NAMALWA (cell line): ENCODE data around the gene KCNQ5.

Experiments used
- DNase-seq: peaks from one replicate; pipeline ENCODE4 v3.0.0-alpha.2; 2015; ENCODE audit warnings: low spot score

KCNQ5 gene

GRCh38 chr6:73058736-73059135 is 436.9 kb downstream of the KCNQ5 start:
- DNase-seq: no peak

DNA sequence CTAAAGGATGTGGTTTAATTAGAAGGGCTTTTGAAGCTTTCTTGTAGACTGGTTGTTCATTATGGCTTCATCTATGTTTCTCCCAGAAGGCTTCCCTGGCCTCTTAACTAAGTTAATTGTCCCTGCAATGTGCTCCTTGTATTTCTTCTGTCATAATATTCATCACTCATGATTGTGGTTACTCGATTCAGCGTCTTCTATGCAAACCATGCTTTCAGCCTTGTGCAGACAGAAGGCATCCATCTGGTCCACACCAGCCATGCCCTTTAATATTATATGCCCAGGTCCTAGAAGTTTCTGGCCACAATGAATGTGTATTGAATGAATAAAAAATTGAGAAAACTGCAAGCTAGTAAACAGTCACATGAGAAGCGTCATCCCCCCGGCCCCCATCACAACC is 440.3 kb downstream of the KCNQ5 start:
- DNase-seq: no peak

GRCh38 chr6:73062837-73063236 is 441.0 kb downstream of the KCNQ5 start:
- DNase-seq: no peak

- DNase-seq: no peak
These were observed 442.4 kb downstream of the KCNQ5 start for GRCh38 chr6:73064266-73064665.

DNA sequence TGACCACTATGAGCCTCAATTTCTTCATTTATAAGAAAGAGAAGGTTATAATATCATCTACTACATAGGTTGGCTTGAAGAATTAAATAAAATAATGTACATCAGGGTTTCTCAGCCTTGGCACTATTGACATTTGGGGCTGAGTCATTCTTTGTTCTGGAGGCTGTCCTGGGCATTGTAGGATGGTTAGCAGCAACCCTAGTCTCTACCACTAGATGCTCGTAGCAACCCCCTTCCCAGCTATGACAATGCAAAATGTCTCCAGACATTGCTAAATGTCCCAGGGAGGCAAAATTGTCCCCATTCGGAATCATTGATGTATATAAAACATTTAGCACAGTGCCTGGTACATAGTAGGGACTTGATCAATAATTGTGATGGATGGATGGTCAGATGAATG is 451.4 kb downstream of the KCNQ5 start:
- no peak for DNase-seq

DNA sequence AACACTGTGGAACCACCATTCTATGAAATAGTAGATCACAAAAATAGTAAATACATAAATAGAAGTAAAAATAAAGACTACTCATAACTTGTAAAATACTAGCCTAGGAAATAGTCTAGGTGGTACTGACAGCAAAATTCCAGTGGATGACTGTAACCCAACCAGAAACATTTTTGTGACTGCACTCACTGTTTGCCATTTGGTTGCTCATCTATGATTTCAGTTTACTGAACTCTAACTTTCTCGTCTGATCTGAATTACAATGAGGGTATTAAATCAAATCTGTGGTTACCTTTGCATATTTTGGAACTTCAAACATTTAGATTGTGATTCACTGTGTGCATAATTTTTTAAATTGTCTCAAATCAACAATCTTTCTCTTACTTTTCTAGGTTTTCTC is 452.3 kb downstream of the KCNQ5 start:
- no peak for DNase-seq

DNA sequence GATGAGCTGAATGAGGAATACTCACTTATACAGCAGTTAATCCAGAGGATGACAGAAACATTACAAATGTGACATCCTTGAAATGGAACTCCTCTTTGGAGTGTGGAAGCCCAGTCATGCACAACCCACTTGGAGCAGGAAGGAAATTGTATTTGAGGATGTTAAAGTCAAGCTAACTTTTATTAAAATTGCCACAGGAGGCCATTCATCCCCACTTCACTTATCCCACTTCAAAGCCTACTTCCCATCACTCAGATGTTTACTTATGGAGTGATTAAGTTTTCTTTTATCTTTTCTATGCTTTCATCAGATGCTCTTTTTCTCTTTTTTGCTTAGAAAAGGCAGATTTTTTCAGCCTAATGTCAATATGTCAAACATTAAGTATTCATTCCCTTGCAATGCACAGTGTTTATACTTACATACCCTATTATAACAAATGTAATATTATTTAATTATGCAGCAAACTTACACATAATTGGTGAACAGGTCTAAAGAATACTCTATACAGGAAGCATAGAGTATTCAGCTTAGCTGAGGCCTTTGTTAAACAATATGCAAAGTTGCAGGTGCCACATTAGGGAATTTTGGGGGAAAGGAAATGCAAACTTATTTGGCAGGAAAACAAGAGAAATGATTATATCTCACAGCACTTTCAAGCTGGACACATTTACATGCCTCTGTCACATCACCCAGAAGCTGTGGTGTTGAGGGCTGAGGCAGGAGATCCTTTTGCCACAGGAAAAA is 454.5 kb downstream of the KCNQ5 start:
- DNase-seq: no peak

GRCh38 chr6:73078333-73078862 is 456.5 kb downstream of the KCNQ5 start:
- no peak for DNase-seq

DNA sequence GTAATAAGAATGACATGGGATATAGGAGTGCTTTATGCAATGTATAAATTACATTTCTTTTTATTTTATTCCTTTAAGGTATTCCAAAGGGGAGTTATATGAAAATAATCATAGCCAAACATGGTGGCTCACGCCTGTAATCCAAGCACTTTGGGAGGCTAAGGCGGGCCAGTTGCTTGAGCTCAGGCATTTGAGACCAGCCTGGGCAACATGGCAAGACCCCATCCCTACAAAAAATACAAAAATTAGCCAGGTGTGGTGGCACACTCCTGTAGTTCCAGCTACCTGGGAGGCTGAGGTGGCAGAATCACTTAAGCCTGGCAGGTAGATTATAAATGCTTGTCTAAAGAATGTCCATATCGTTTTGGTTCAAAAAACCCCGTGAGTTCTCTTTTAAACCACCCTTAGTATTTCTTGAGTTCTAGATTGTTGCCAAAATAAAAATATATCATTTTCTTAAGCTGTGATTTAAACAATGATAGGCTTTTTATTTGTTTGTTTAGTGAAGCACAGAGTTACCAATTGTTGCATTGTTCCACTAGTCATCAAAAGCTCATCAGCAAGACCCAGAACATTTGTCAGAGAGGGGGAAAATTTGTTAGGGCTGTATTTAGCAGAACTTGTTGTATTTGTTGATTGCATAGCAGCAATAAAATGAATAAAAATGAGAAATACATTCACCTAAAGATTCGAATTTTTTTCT is 457.2 kb downstream of the KCNQ5 start:
- no peak for DNase-seq

- no peak for DNase-seq
These were observed 457.7 kb downstream of the KCNQ5 start for GRCh38 chr6:73079611-73079955.

GRCh38 chr6:73079978-73080377 is 458.1 kb downstream of the KCNQ5 start:
- DNase-seq: no peak

- no peak for DNase-seq
These were observed 460.1 kb downstream of the KCNQ5 start for GRCh38 chr6:73081955-73082354.

DNA sequence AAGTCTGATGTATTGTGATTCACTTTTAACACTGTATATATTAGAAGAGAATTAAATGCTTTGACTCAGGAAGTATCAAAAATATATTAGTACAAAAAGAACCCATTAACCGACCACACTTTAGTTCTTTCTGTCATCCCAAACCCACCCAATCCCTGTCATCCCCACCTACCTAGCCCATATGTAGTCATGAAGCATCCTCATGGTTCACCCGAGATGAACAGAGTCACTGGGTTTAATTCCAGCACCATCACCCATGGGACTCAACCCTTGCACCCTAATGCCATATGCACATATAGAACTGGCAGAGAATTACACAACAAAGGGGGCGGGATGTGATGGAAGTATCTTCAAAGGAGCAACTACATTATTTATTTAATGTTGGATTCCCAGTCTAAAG is 462.0 kb downstream of the KCNQ5 start:
- DNase-seq: no peak

DNA sequence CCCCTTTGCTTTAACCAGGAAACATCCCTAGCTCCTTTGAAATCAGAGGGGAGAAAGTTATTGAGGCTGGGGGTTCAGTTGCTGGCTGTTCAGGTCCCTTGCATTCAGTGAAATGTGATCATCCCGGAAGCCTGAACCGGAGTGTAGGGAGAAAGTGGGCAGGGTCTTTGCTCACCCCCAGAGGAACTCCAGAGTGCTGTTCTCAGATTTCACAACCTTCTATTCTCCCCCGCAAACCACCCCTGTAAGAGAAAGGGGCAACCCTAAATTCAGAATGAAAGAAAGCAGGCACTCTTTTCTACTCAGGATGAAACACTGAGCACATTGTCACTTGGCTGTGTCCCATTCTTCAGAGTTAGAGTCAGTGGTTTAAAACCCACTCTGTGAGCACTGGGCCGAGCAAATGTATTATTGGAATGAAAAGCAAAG is 463.6 kb downstream of the KCNQ5 start:
- DNase-seq: no peak

DNA sequence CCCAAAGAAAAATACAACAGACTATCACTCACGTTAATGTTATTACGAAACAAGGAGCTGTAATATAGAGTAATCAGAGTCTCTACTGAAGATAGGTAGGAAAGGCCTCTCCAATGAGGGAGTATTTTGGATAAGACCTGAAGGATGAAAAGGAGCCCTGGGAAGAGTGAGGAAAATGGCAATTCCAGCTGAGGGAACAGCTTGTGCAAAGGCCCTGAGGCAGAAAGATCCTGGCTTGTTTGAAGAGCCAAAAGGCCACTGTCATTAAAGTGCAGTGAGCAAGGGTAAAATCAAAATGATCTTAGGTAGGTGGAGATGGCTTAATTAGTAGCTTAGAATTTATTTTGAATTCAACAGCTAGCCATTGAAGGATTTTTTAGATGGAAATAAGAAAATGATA is 464.9 kb downstream of the KCNQ5 start:
- no peak for DNase-seq

DNA sequence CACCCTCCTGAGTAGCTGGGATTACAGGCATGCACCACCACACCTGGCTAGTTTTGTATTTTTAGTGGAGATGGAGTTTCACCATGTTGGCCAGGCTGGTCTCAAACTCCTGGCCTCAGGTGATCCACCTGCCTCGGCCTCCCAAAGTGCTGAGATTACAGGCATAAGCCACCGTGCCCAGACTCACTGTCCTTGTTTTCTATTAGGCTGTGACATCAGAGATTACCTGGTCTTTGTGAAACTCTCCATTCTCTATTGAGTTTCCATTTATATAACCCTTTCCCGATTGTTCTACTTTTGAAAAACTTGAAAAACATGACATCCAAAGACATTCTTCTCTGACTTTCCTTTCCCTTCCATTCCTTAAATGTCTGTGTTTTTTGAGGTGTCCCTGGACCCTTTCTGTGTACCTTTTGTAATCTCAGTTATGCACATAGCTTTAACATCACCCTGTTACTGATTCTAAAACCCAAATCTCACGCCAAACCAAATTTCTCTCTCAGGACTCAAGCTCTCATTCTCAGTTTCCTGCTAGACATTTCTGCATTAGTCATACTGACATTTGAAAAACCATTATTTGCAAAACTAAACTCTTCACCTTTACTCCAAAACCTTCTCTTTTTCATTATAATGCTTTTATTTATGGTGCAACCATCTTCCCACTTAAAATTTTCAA is 466.4 kb downstream of the KCNQ5 start:
- no peak for DNase-seq

DNA sequence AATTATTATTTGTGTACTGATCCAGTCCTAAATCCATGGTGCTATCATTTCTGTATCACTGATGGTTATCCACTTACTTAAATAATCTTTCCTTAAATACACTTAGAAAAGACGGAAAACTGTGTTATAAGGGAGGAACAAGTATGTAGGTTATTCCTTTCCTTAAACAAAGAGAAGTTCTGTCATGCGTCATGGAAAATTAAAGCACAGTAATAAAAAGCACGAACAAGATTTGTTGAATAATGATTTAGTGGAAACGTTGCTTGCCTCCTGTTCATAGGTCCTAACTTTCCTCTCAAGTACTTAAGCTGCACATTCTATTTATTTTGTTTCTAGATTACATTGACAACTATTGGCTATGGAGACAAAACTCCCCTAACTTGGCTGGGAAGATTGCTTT is 483.1 kb downstream of the KCNQ5 start:
- no peak for DNase-seq

DNA sequence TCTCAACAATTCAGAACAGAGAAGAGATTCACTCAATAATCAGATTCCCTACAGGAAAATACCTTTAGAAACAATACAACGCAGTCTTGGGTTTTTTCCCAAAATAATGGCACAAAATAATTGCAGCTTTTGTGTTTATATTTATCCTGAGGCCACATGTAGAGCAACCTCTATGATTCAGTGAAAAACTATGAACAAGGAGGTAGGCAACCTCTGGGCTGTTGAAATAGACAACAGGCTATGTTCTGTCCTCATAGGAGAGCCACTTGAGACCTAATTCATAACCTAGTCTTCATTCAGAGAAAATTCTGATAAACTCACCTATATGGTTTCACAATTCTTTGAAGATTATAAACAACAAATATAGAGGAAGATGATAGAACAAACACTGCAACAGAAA is 485.2 kb downstream of the KCNQ5 start:
- DNase-seq: no peak

GRCh38 chr6:73108949-73109348 is 487.1 kb downstream of the KCNQ5 start:
- DNase-seq: no peak

DNA sequence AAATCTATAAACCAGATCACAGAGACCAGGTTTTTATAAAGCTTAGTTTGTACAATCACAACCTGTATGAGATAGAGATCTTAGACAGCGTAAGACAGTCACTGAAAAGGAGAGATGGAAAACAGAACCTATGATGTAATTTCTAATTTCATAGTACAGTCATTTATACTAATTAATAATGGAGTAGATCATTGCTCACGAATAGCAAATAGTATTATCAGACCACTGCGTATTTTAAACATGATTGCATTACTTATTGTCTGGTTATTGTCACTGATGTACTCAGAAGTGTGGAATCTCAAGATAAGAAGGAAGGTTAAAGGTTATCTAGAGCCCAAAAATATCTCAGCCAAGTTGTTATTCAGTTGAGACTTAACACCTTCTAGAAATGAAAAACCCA is 487.8 kb downstream of the KCNQ5 start:
- DNase-seq: no peak

GRCh38 chr6:73116330-73116729 is 494.5 kb downstream of the KCNQ5 start:
- no peak for DNase-seq

- DNase-seq: no peak
These were observed 499.6 kb downstream of the KCNQ5 start for GRCh38 chr6:73121421-73121993.
